Endothelial cell of umbilical vein (primary cell): ENCODE results near the gene CPPED1. TPM values are rescaled to one million over a fixed set of nuclear protein-coding genes. Genes with fewer than 3 reads are reported as not detected.
A peak's percentile ranks its signal among the peaks of the same experiment; 100 is the strongest.

Source experiments
- BruUV-seq: library from RNA; stranded (reverse); fragments of 400-500 nt; replicated peaks from 2 replicates; lab custom pipeline; 2021; lab: Mats Ljungman, UMichigan
- CTCF ChIA-PET: fragments of 300-600, 350-600 bp; sonication (Branson Sonifier 250); formaldehyde crosslinking; loops from one replicate; lab custom pipeline; 2021; ENCODE audit warnings: antibody characterized with exemption, inconsistent platforms; lab: Charles Lee
- POLR2A ChIA-PET: fragments of 300-600, 350-600 bp; sonication (Branson Sonifier 250); formaldehyde crosslinking; loops from one replicate; lab custom pipeline; 2021; ENCODE audit warnings: antibody characterized with exemption, inconsistent platforms; lab: Charles Lee
- DNase-seq: peaks from one replicate; pipeline ENCODE4 v3.0.0-alpha.2; 2011; ENCODE audit warnings: low read depth, low spot score
- FAIRE-seq: peaks from 2 replicates; lab custom pipeline; 2011; peaks lifted over from hg19 to GRCh38; lab: Jason Lieb, UNC
- H2AFZ ChIP-seq: 2 replicates; pipeline ENCODE4 v1.6.0; 2012; ENCODE audit warnings: low read depth, low read length, control low read depth, inconsistent platforms
- H3K27ac ChIP-seq: 2 replicates; pipeline ENCODE4 v1.5.1; 2011; ENCODE audit warnings: low read depth, mild to moderate bottlenecking, control low read depth, low read length, moderate library complexity; ENCODE audit not compliant: insufficient read depth
- H3K27me3 ChIP-seq, 2 experiments: 2 replicates each; pipeline versions ENCODE4 v1.6.0 to v1.6.1; 2011; ENCODE audit warnings: low read length in 2 of 2, mixed read lengths in 1 of 2; ENCODE audit not compliant: control insufficient read depth in 2 of 2, insufficient read depth in 2 of 2
- H3K36me3 ChIP-seq, 2 experiments: 2 replicates in 1 of 2; 3 replicates in 1 of 2; pipeline ENCODE4 v1.5.1; 2011; ENCODE audit warnings: low read length in 2 of 2, mild to moderate bottlenecking in 1 of 2, moderate library complexity in 1 of 2; ENCODE audit not compliant: control insufficient read depth in 2 of 2, insufficient read depth in 2 of 2; ENCODE audit errors: extremely low read depth in 1 of 2
- H3K4me1 ChIP-seq: 3 replicates; pipeline ENCODE4 v1.5.1; 2011; ENCODE audit warnings: mild to moderate bottlenecking, low read length; ENCODE audit not compliant: control insufficient read depth, insufficient read depth; ENCODE audit errors: extremely low read depth
- H3K4me2 ChIP-seq: 2 replicates; pipeline ENCODE4 v1.6.1; 2011; ENCODE audit warnings: low read length, control low read depth, mixed read lengths; ENCODE audit not compliant: insufficient read depth
- H3K4me3 ChIP-seq, 3 experiments: fragments of 200-600 bp in 1 of 3; sonication (generic), shearing (Covaris generic) in 1 of 3; replicated peaks in 1 of 3; 2 replicates each; pipeline ENCODE4 v1.5.1; 2011 to 2016; ENCODE audit warnings: control low read depth in 3 of 3, low read length in 3 of 3, mild to moderate bottlenecking in 2 of 3, inconsistent platforms in 1 of 3, low read depth in 1 of 3, moderate library complexity in 1 of 3; ENCODE audit not compliant: insufficient read depth in 1 of 3
- H3K79me2 ChIP-seq: 2 replicates; pipeline ENCODE4 v1.6.0; 2012; ENCODE audit warnings: low read length, inconsistent platforms; ENCODE audit not compliant: control insufficient read depth, insufficient read depth
- H3K9ac ChIP-seq: replicated peaks from 2 replicates; pipeline ENCODE3; 2011; ENCODE audit warnings: low read length, control low read depth; ENCODE audit not compliant: insufficient read depth; ENCODE audit errors: extremely low read depth
- H3K9me1 ChIP-seq: replicated peaks from 3 replicates; pipeline ENCODE4 v1.6.0; 2011; ENCODE audit warnings: mild to moderate bottlenecking, low read length; ENCODE audit not compliant: control insufficient read depth, insufficient read depth; ENCODE audit errors: extremely low read depth
- H3K9me3 ChIP-seq: replicated peaks from 2 replicates; pipeline ENCODE4 v1.5.1; 2012; ENCODE audit warnings: low read length, inconsistent platforms; ENCODE audit not compliant: control insufficient read depth, insufficient read depth
- H4K20me1 ChIP-seq: replicated peaks from 2 replicates; pipeline ENCODE3; 2011; ENCODE audit warnings: mild to moderate bottlenecking, low read length; ENCODE audit not compliant: control insufficient read depth, insufficient read depth; ENCODE audit errors: extremely low read depth
- EZH2 ChIP-seq: IDR thresholded peaks from 2 replicates; pipeline ENCODE4 v1.6.1; 2012; ENCODE audit warnings: borderline replicate concordance, low read depth, mild to moderate bottlenecking, moderate library complexity, low read length, inconsistent platforms; ENCODE audit not compliant: severe bottlenecking
- FOS ChIP-seq: IDR thresholded peaks from 2 replicates; pipeline ENCODE4 v1.6.1; 2011; ENCODE audit warnings: mild to moderate bottlenecking, low read length, moderate library complexity, borderline replicate concordance; ENCODE audit not compliant: insufficient read depth
- GATA2 ChIP-seq: IDR thresholded peaks from 2 replicates; pipeline ENCODE4 v1.7.0; 2011; ENCODE audit warnings: low read depth, mild to moderate bottlenecking, moderate library complexity, mixed read lengths, low read length; ENCODE audit not compliant: insufficient read length, insufficient read depth
- JUN ChIP-seq: IDR thresholded peaks from 2 replicates; pipeline ENCODE4 v1.6.1; 2011; ENCODE audit warnings: borderline replicate concordance, low read depth; ENCODE audit not compliant: insufficient read length, insufficient read depth
- POLR2A ChIP-seq: IDR thresholded peaks from 2 replicates; pipeline ENCODE4 v1.6.1; 2012; ENCODE audit warnings: low read depth, mild to moderate bottlenecking, control low read depth, low read length
- dilution Hi-C: fragments of 300-500 bp; cut with MboI; formaldehyde crosslinking; loops from one replicate; pipeline ENCODE4 v1.15.0; 2019; ENCODE audit warnings: low sequenced_read_pairs; ENCODE audit not compliant: extremely low pct_ligation_motif_present
- intact Hi-C: fragments of 100-400 bp; cut with micrococcal nuclease; formaldehyde crosslinking; loops from one replicate; pipeline ENCODE4 v1.10.0; 2022
- polyA plus RNA-seq, 4 experiments: library from polyadenylated mRNA; depleted of rRNA in 3 of 4; stranded (reverse) in 3 of 4; unstranded in 1 of 4; fragments of >200 nt; gene quantifications; 2 replicates each; pipeline versions ENCODE4 v1.2.1 to v1.2.3, GENCODE V29; 2011 to 2012; ENCODE audit warnings: missing spikeins in 1 of 4
- total RNA-seq: library from RNA; stranded (reverse); gene quantifications from 2 replicates; pipeline ENCODE4 v1.2.3, GENCODE V29; 2021

CPPED1 gene
- total and polyA plus RNA-seq, 2 donors (not counting 3 experiments of a cell fraction or from before 2014, with no cell fraction given): 27.9 to 59.3 TPM

- no peak overlapping the region for H2AFZ ChIP-seq
- FAIRE-seq: no peak
- no peaks in the 10 kb centered on the region for H3K79me2 ChIP-seq
- no peaks in the 10 kb centered on the region for H3K9me3 ChIP-seq
- ChIA-PET POLR2A (interaction anchor here (0.7 kb wide), 1 partner anchor 30 kb away, joined by 3 read pairs; no protein-coding TSS in a partner anchor), CTCF (interaction anchor here (0.7 to 1.2 kb wide), 2 partner anchors 21 to 101 kb away, joined by 3 to 5 read pairs; no protein-coding TSS in a partner anchor)
- H3K4me2 ChIP-seq: no peak overlapping the region
- H3K9ac ChIP-seq: no peak overlapping the region
- no peak for DNase-seq
- BruUV-seq: no TSS peak
- H3K36me3 ChIP-seq: no peaks in the 10 kb centered on the region
- no peak overlapping the region for H3K4me3 ChIP-seq
- H3K4me1 ChIP-seq: peaks cover 27% of the 10 kb centered on the region
- intact Hi-C loops (loop anchor here (2.0 kb wide), 1 partner anchor 54 kb away; no protein-coding TSS in a partner anchor), dilution Hi-C loops (no loop called here)
- H3K27me3 ChIP-seq: no peaks in the 10 kb centered on the region
- no peaks in the 10 kb centered on the region for H3K9me1 ChIP-seq
- H3K27ac ChIP-seq: peak overlapping the region; percentile 51
- H4K20me1 ChIP-seq: no peaks in the 10 kb centered on the region
- TF ChIP-seq JUN (no peak), EZH2 (no peak), POLR2A (no peak), GATA2 (no peak)
Observed at GRCh38 chr16:12674524-12674923, 129.2 kb downstream of the CPPED1 start.

- CTCF ChIA-PET: interaction anchor here (1.2 kb wide), 1 partner anchor 100 kb away, joined by 3 read pairs; no protein-coding TSS in a partner anchor
- H3K36me3 ChIP-seq: no peaks in the 10 kb centered on the region
- BruUV-seq: no TSS peak
- TF ChIP-seq JUN (no peak), FOS (peak; percentile 44)
- H3K27me3 ChIP-seq: no peaks in the 10 kb centered on the region
- peaks cover 24% of the 10 kb centered on the region for H3K4me1 ChIP-seq
- POLR2A ChIA-PET: interaction anchor here (0.7 kb wide), 1 partner anchor 30 kb away, joined by 3 read pairs; no protein-coding TSS in a partner anchor
- FAIRE-seq (peak; percentile 63), DNase-seq (peak; percentile 62)
- no peak overlapping the region for H3K4me2 ChIP-seq
- no peaks in the 10 kb centered on the region for H3K79me2 ChIP-seq
- intact Hi-C loops (loop anchor here (2.0 kb wide), 1 partner anchor 55 kb away; no protein-coding TSS in a partner anchor), dilution Hi-C loops (no loop called here)
- no peak overlapping the region for H3K4me3 ChIP-seq
- H3K9me3 ChIP-seq: no peaks in the 10 kb centered on the region
- no peak overlapping the region for H3K9ac ChIP-seq
- no peaks in the 10 kb centered on the region for H4K20me1 ChIP-seq
- H3K27ac ChIP-seq: peak overlapping the region; percentile 51
- H2AFZ ChIP-seq: no peak overlapping the region
- no peaks in the 10 kb centered on the region for H3K9me1 ChIP-seq
Observed at GRCh38 chr16:12674071-12674470, 129.6 kb downstream of the CPPED1 start.
